Activated B cell treated with CpG ODN at 0.5 μM for 24 hours (primary cell): ENCODE data around the gene TNXB. TPM values are rescaled to one million over a fixed set of nuclear protein-coding genes. Genes with fewer than 3 reads are reported as not detected.
"Not testable (repeated sequence)": the region's sequence is repeated elsewhere in the genome, so short reads cannot be mapped to it uniquely, and the experiment has no call there.

Experiments
- ATAC-seq: fragments of 200-7000 bp; cut with Tn5 transposase; one replicate; pipeline ENCODE4 v1.10.0; 2021; ENCODE audit warnings: low read depth, mild to moderate bottlenecking, moderate library complexity
- CTCF ChIA-PET: fragments of 350-600 bp; sonication (Branson Sonifier 250); formaldehyde crosslinking; loops from one replicate; lab custom pipeline; 2021; ENCODE audit warnings: antibody characterized with exemption; lab: Charles Lee
- POLR2A ChIA-PET: fragments of 350-600 bp; sonication (Branson Sonifier 250); formaldehyde crosslinking; loops from one replicate; lab custom pipeline; 2021; ENCODE audit warnings: antibody characterized with exemption; lab: Charles Lee
- DNase-seq: peaks from one replicate; pipeline ENCODE4 v3.0.0; 2022
- H3K27ac Mint-ChIP-seq: one replicate; pipeline ENCODE4 v1.8.0; 2020; ENCODE audit warnings: mixed read lengths
- H3K27me3 Mint-ChIP-seq: one replicate; pipeline ENCODE4 v1.8.0; 2021; ENCODE audit warnings: mixed read lengths
- H3K36me3 Mint-ChIP-seq: one replicate; pipeline ENCODE4 v1.8.0; 2021; ENCODE audit warnings: low read depth, mixed read lengths
- H3K4me1 Mint-ChIP-seq: one replicate; pipeline ENCODE4 v1.8.0; 2021; ENCODE audit warnings: mixed read lengths
- H3K4me3 Mint-ChIP-seq: one replicate; pipeline ENCODE4 v1.8.0; 2020; ENCODE audit warnings: mild to moderate bottlenecking, mixed read lengths
- H3K9me3 Mint-ChIP-seq: one replicate; pipeline ENCODE4 v1.8.0; 2020; ENCODE audit warnings: mixed read lengths
- CTCF ChIP-seq: fragments of 200-600 bp; IDR thresholded peaks from one replicate; pipeline ENCODE4 v1.8.0; 2022; ENCODE audit warnings: antibody characterized with exemption, mild to moderate bottlenecking
- intact Hi-C: fragments of 100-400 bp; cut with micrococcal nuclease; formaldehyde crosslinking; loops from one replicate; pipeline ENCODE4 v1.15.1; 2024
- total RNA-seq: library from RNA; stranded (reverse); gene quantifications from 2 replicates; pipeline ENCODE4 v1.2.3, GENCODE V29; 2022

TNXB gene
- total RNA-seq, 1 donor from 2014 or later: 12.4 TPM

DNA sequence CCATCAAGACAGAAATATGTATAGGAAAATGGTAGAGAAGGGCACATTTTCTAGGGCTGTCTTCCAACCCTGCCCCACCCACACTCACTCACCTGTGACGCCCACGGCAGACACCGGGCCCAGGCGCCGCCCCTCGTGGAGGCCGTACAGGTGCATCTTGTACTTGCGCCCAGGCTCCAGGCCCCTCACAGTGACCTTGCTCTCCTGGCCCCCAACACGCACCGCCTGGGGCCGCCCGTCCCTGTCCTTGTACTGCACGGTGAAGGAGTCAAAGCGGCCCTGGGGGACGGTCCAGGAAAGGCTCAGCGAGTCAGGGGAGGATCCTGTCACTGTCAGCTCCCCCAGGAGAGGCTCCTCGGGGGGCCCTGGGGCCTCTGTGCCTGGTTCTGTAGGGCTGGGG is 51.2 kb downstream of the TNXB start:
- ATAC-seq: no peak
- Mint-ChIP-seq H3K27me3 (peaks cover 18% of the 10 kb centered on the region), H3K9me3 (no peaks in the 10 kb centered on the region), H3K36me3 (no peaks in the 10 kb centered on the region), H3K4me1 (no peaks in the 10 kb centered on the region), H3K27ac (no peak overlapping the region), H3K4me3 (no peak overlapping the region)
- intact Hi-C loops: no loop called here
- ChIA-PET CTCF (no interaction called here), POLR2A (no interaction called here)
- no peak for DNase-seq
- TF ChIP-seq CTCF: no peak

DNA sequence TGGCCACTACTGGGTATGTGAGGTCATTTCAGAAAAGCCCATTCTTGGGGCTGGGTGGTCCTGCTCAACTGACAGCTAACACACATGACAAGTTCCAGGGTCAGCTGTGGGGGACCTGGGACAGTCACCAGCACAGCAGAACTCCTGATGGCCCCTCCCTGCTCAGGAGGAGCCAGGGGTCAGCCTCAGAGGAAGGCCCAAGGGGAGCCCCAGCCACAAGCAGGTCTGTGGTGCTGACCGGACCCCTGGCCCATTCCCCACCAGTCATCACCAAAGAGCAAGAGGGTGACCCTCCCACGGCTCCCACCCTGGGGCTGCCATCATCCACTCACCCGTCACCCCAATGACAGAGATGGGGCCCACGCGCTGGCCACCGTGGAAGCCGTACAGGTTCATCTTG is 52.9 kb downstream of the TNXB start:
- Mint-ChIP-seq H3K4me1 (no peaks in the 10 kb centered on the region), H3K4me3 (no peak overlapping the region), H3K9me3 (no peaks in the 10 kb centered on the region), H3K27ac (no peak overlapping the region), H3K27me3 (peaks cover 19% of the 10 kb centered on the region), H3K36me3 (no peaks in the 10 kb centered on the region)
- intact Hi-C loops: no loop called here
- POLR2A ChIA-PET: no interaction called here
- no peak for TF ChIP-seq CTCF
- CTCF ChIA-PET: no interaction called here
- ATAC-seq (no peak), DNase-seq (no peak)

GRCh38 chr6:32055756-32056155 is 53.4 kb downstream of the TNXB start:
- H3K27ac Mint-ChIP-seq, H3K9me3 Mint-ChIP-seq, CTCF ChIA-PET, DNase-seq, POLR2A ChIA-PET, H3K4me1 Mint-ChIP-seq, H3K36me3 Mint-ChIP-seq, H3K4me3 Mint-ChIP-seq, intact Hi-C loops, ATAC-seq: not testable (repeated sequence)
- peaks cover 21% of the 10 kb centered on the region for H3K27me3 Mint-ChIP-seq

DNA sequence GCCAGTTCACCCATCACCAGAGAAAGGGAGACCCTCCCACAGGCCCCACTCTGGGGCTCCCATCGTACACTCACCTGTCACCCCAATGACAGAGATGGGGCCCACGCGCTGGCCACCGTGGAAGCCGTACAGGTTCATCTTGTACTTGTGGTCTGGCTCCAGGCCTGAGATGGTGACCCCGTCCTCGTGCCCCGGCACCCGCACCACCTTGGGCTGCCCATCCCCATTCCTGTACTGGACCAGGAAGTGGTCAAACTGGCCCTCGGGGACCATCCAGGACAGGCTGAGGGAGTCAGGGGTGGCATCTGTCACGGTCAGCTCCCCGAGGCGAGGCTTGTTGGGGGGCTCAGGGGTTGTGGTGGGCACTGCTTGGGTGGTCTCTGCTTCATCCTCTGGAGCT is 55.8 kb downstream of the TNXB start:
- H3K36me3 Mint-ChIP-seq, CTCF ChIA-PET, H3K4me1 Mint-ChIP-seq, H3K27ac Mint-ChIP-seq, H3K9me3 Mint-ChIP-seq, POLR2A ChIA-PET, DNase-seq, H3K4me3 Mint-ChIP-seq, intact Hi-C loops, ATAC-seq: not testable (repeated sequence)
- H3K27me3 Mint-ChIP-seq: peaks cover 17% of the 10 kb centered on the region

GRCh38 chr6:32052626-32053025 is 56.5 kb downstream of the TNXB start:
- H3K27ac Mint-ChIP-seq, H3K4me1 Mint-ChIP-seq, ATAC-seq, POLR2A ChIA-PET, H3K36me3 Mint-ChIP-seq, H3K9me3 Mint-ChIP-seq, H3K4me3 Mint-ChIP-seq, CTCF ChIA-PET, intact Hi-C loops, DNase-seq: not testable (repeated sequence)
- peaks cover 16% of the 10 kb centered on the region for H3K27me3 Mint-ChIP-seq

DNA sequence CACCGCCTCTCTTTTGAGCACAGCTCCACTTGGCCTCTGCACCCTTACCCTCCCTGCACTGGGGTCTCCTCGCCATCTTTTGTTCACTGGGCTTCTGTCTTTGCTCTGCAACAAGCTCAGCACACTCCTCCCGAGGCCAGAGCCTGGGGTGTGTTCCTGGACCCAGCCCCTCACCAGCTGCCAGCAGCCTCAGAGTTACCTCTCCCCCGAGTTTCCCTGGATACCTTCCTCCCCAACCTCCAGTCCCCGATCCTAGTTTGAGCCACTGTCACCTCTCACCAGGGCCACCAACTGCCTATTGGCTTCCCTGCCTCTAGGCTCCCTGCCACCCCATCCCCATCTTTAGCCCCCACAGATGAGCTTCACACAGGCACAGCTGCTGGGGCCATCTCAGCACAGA is 58.6 kb downstream of the TNXB start:
- ATAC-seq: no peak
- no peak overlapping the region for H3K4me3 Mint-ChIP-seq
- peaks cover 4% of the 10 kb centered on the region for H3K4me1 Mint-ChIP-seq
- H3K27ac Mint-ChIP-seq: no peak overlapping the region
- POLR2A ChIA-PET: no interaction called here
- intact Hi-C loops: no loop called here
- CTCF ChIA-PET: interaction anchor here (1.3 kb wide), 1 partner anchor 736 kb away, joined by 3 read pairs; no protein-coding TSS in a partner anchor
- no peak for DNase-seq
- H3K36me3 Mint-ChIP-seq: no peaks in the 10 kb centered on the region
- no peaks in the 10 kb centered on the region for H3K9me3 Mint-ChIP-seq
- H3K27me3 Mint-ChIP-seq: peaks cover 10% of the 10 kb centered on the region
- no peak for TF ChIP-seq CTCF

DNA sequence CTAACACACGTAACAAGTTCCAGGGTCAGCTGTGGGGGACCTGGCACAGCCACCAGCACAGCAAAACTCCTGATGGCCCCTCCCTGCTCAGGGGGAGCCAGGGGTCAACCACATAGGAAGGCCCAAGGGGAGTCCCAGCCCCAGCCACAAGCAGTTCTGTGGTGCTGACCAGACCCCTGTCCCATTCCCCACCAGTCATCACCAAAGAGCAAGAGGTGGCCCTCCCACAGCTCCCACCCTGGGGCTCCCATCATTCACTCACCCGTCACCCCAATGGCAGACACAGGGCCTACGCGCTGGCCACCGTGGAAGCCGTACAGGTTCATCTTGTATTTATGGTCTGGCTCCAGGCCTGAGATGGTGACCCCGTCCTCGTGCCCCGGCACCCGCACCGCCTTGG is 59.4 kb downstream of the TNXB start:
- POLR2A ChIA-PET, DNase-seq, CTCF ChIA-PET, H3K27ac Mint-ChIP-seq, H3K4me3 Mint-ChIP-seq, H3K4me1 Mint-ChIP-seq, H3K36me3 Mint-ChIP-seq, H3K9me3 Mint-ChIP-seq, H3K27me3 Mint-ChIP-seq, ATAC-seq: not testable (repeated sequence)
- intact Hi-C loops: loop anchor here (10.0 kb wide), 2 partner anchors 105 to 745 kb away; partner anchors contain the start of genes PPT2 and PRRT1

GRCh38 chr6:32049149-32049548 is 60.0 kb downstream of the TNXB start:
- H3K9me3 Mint-ChIP-seq, H3K27ac Mint-ChIP-seq, CTCF ChIA-PET, H3K27me3 Mint-ChIP-seq, POLR2A ChIA-PET, H3K4me3 Mint-ChIP-seq, H3K36me3 Mint-ChIP-seq, H3K4me1 Mint-ChIP-seq, DNase-seq, ATAC-seq: not testable (repeated sequence)
- intact Hi-C loops: loop anchor here (10.0 kb wide), 2 partner anchors 106 to 746 kb away; partner anchors contain the start of genes PPT2 and PRRT1
